Thyroid gland (tissue), 4 donors: ENCODE results near the gene NR2F1-AS1.

Source experiments
- CTCF ChIP-seq, 6 experiments: fragments of 200-600 bp in 3 of 6; fragments of 450-650 bp in 3 of 6; sonication (generic) in 3 of 6; IDR thresholded peaks; one replicate each; pipeline ENCODE4 v1.5.1; 2016 to 2019; ENCODE audit warnings: antibody characterized with exemption in 6 of 6, mild to moderate bottlenecking in 2 of 6, inconsistent platforms in 1 of 6, moderate library complexity in 1 of 6
- POLR2A ChIP-seq, 2 donors: fragments of 450-650 bp; IDR thresholded peaks; one replicate each; pipeline ENCODE4 v1.6.1; 2017; ENCODE audit warnings: antibody characterized with exemption in 2 of 2, mild to moderate bottlenecking in 2 of 2, moderate library complexity in 1 of 2

GRCh38 chr5:93576994-93577853, 3.8 kb downstream of the NR2F1-AS1 start:
- TF ChIP-seq CTCF (IDR thresholded peaks at IDR 0.05) (no peak), POLR2A (IDR thresholded peaks at IDR 0.05) (no peak)
